Left cardiac atrium (tissue), 4 donors: Measurements from ENCODE around the gene PDE6C. TPM values are rescaled to one million over a fixed set of nuclear protein-coding genes. Genes with fewer than 3 reads are reported as not detected.

ENCODE experiments used
- ATAC-seq, 2 donors: fragments of 200-7000 bp; cut with Tn5 transposase; one replicate each; pipeline ENCODE4 v1.9.1; 2020; ENCODE audit warnings: mild to moderate bottlenecking in 2 of 2, moderate library complexity in 2 of 2
- DNase-seq: peaks from one replicate; pipeline ENCODE4 v3.0.0-alpha.2; 2020
- intact Hi-C, 2 donors: fragments of 100-400 bp; cut with DNase I; formaldehyde crosslinking; loops; one replicate each; pipeline versions ENCODE4 v1.14.1 to v1.15.1; 2022 to 2023
- total RNA-seq, 2 donors: library from RNA; stranded (reverse); fragmentation: NEBNext Ultra II Directional; extraction: Animal tissue kit (Norgen Biotek cat#: 25700); gene quantifications; one replicate each; pipeline ENCODE4 v1.2.1, GENCODE V29; 2021
- donor health status: DM: no; HTN: yes; CAD: no.
- donor health status: DM: no; HTN: yes; CAD: no; lungs with severe emphysema.
- donor health status: DM: yes; HTN: yes; CAD: no.
- donor health status: Dilated cardiomyopathy.

The PDE6C gene
- total RNA-seq, 2 donors from 2014 or later = not detected

GRCh38 chr10:93615576-93616235 lies 3.4 kb downstream of the PDE6C start:
- DNase-seq (no peak), ATAC-seq (no peak)
- intact Hi-C loops = no loop called here

GRCh38 chr10:93620925-93621324 lies 8.6 kb downstream of the PDE6C start:
- intact Hi-C loops = no loop called here
- DNase-seq (no peak), ATAC-seq (no peak)

GRCh38 chr10:93622942-93623341 lies 10.6 kb downstream of the PDE6C start:
- intact Hi-C loops = no loop called here
- ATAC-seq (no peak), DNase-seq (no peak)

- no peak for ATAC-seq
- DNase-seq = no peak
- intact Hi-C loops = no loop called here
These were observed 16.5 kb downstream of the PDE6C start for GRCh38 chr10:93628858-93629257.

GRCh38 chr10:93629647-93630305 lies 17.4 kb downstream of the PDE6C start:
- intact Hi-C loops = no loop called here
- DNase-seq (no peak), ATAC-seq (no peak)

GRCh38 chr10:93630625-93631557 lies 18.6 kb downstream of the PDE6C start:
- DNase-seq = no peak
- no peak for ATAC-seq
- intact Hi-C loops = no loop called here

GRCh38 chr10:93639791-93640190 lies 27.5 kb downstream of the PDE6C start:
- DNase-seq (no peak), ATAC-seq (no peak)
- intact Hi-C loops = no loop called here

- no peak for DNase-seq
- ATAC-seq = peak in 1 of 2 donors; percentile 41
- intact Hi-C loops = no loop called here
These were observed 40.5 kb downstream of the PDE6C start for GRCh38 chr10:93652857-93653256.

GRCh38 chr10:93654201-93654600 lies 41.9 kb downstream of the PDE6C start:
- ATAC-seq = no peak
- intact Hi-C loops = no loop called here
- DNase-seq = no peak

GRCh38 chr10:93656155-93656554 lies 43.8 kb downstream of the PDE6C start:
- ATAC-seq (no peak), DNase-seq (no peak)
- intact Hi-C loops = no loop called here

GRCh38 chr10:93657757-93658156 lies 45.4 kb downstream of the PDE6C start:
- intact Hi-C loops = no loop called here
- DNase-seq (no peak), ATAC-seq (no peak)

- intact Hi-C loops = no loop called here
- ATAC-seq (no peak), DNase-seq (no peak)
These were observed 53.7 kb downstream of the PDE6C start for GRCh38 chr10:93666030-93666429.

GRCh38 chr10:93667795-93668194 lies 55.5 kb downstream of the PDE6C start:
- ATAC-seq = no peak
- no peak for DNase-seq
- intact Hi-C loops = no loop called here

GRCh38 chr10:93670372-93670771 lies 58.0 kb downstream of the PDE6C start:
- DNase-seq (no peak), ATAC-seq (no peak)
- intact Hi-C loops = no loop called here

- intact Hi-C loops = no loop called here
- ATAC-seq = no peak
- no peak for DNase-seq
These were observed 58.7 kb downstream of the PDE6C start for GRCh38 chr10:93671042-93671441.

- intact Hi-C loops = no loop called here
- DNase-seq = no peak
- no peak for ATAC-seq
These were observed 59.8 kb downstream of the PDE6C start for GRCh38 chr10:93672022-93672678.

GRCh38 chr10:93672890-93673289 lies 60.6 kb downstream of the PDE6C start:
- ATAC-seq (no peak), DNase-seq (no peak)
- intact Hi-C loops = no loop called here

GRCh38 chr10:93673791-93674190 lies 61.5 kb downstream of the PDE6C start:
- DNase-seq = no peak
- intact Hi-C loops = no loop called here
- no peak for ATAC-seq

GRCh38 chr10:93678386-93678785 lies 66.0 kb downstream of the PDE6C start:
- intact Hi-C loops = loop anchor here in 1 of 2 donors (5.0 kb wide), 1 partner anchor 126 kb away; no protein-coding TSS in a partner anchor
- no peak for DNase-seq
- no peak for ATAC-seq
